Glutamatergic neuron (in vitro differentiated cells): ENCODE results near the gene CCDC188. TPM values are rescaled to one million over a fixed set of nuclear protein-coding genes. Genes with fewer than 3 reads are reported as not detected.

Experiments
- DNase-seq: peaks from one replicate; pipeline ENCODE4 v3.0.0; 2022
- H3K27ac Mint-ChIP-seq: one replicate; pipeline ENCODE4 v1.8.0; 2020; ENCODE audit warnings: mild to moderate bottlenecking, mixed read lengths, inconsistent platforms; ENCODE audit not compliant: unreplicated experiment
- H3K27me3 Mint-ChIP-seq: one replicate; pipeline ENCODE4 v1.8.0; 2020; ENCODE audit warnings: mild to moderate bottlenecking, moderate library complexity, mixed read lengths, inconsistent platforms; ENCODE audit not compliant: unreplicated experiment
- H3K36me3 Mint-ChIP-seq: one replicate; pipeline ENCODE4 v1.8.0; 2020; ENCODE audit warnings: mild to moderate bottlenecking, mixed read lengths, inconsistent platforms; ENCODE audit not compliant: unreplicated experiment
- H3K4me1 Mint-ChIP-seq: one replicate; pipeline ENCODE4 v1.8.0; 2020; ENCODE audit warnings: mild to moderate bottlenecking, low read depth, mixed read lengths, inconsistent platforms; ENCODE audit not compliant: unreplicated experiment
- H3K4me3 Mint-ChIP-seq: one replicate; pipeline ENCODE4 v1.8.0; 2020; ENCODE audit warnings: mild to moderate bottlenecking, mixed read lengths, inconsistent platforms; ENCODE audit not compliant: unreplicated experiment
- H3K9me3 Mint-ChIP-seq: one replicate; pipeline ENCODE4 v1.8.0; 2020; ENCODE audit warnings: mild to moderate bottlenecking, moderate library complexity, mixed read lengths, inconsistent platforms; ENCODE audit not compliant: unreplicated experiment
- total RNA-seq: library from RNA; stranded (reverse); fragmentation: NEBNext Ultra II Directional; extraction: Animal tissue kit (Norgen Biotek cat#: 25700); gene quantifications from one replicate; pipeline ENCODE4 v1.2.1, GENCODE V29; 2021; ENCODE audit not compliant: unreplicated experiment
- TF ChIP-seq, protein P1 (sequence below): fragments of 200-600 bp; sonication (generic); IDR thresholded peaks from one replicate; pipeline ENCODE4 v1.5.0; 2021; ENCODE audit not compliant: partially characterized antibody, unreplicated experiment

Gene CCDC188
- total RNA-seq, 1 donor from 2014 or later = 0.54 TPM

DNA sequence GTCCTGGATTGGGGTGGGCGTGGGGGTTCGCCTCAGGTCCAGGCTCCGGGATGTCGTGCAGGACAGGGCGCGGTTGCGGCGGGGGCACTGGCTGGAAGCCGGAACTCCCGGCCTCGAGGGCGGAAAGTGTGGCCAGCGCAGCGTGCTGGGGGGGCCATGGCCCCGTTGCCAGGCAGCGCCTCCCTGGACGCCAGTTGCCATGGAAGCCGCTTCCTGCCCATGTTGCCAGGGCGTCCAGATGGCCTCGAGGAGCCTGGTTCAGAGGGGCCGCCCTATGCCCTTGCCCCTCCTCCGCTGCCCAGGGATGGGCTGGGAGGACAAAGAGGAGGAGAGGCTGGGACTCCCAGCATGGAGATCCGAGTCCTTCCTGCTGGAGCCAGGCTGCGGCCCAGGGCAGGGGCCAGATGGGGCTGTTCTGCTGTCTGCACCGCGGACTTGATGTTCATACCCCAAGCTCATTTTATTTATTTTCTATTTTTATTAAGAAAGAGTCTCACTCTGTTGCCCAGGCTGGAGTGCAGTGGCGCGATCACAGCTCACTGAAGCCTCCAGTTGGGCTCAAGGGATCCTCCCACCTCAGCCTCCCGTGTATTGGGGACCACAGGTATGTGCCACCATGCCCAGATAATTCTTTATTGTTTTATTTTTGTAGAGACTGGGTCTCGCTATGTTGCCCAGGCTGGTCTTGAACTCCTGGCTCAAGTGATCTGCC lies 4.6 kb upstream of the CCDC188 start:
- H3K27ac Mint-ChIP-seq = no peak overlapping the region
- no peak overlapping the region for H3K4me3 Mint-ChIP-seq
- H3K27me3 Mint-ChIP-seq = peaks cover 5% of the 10 kb centered on the region
- TF ChIP-seq, protein P1, sequence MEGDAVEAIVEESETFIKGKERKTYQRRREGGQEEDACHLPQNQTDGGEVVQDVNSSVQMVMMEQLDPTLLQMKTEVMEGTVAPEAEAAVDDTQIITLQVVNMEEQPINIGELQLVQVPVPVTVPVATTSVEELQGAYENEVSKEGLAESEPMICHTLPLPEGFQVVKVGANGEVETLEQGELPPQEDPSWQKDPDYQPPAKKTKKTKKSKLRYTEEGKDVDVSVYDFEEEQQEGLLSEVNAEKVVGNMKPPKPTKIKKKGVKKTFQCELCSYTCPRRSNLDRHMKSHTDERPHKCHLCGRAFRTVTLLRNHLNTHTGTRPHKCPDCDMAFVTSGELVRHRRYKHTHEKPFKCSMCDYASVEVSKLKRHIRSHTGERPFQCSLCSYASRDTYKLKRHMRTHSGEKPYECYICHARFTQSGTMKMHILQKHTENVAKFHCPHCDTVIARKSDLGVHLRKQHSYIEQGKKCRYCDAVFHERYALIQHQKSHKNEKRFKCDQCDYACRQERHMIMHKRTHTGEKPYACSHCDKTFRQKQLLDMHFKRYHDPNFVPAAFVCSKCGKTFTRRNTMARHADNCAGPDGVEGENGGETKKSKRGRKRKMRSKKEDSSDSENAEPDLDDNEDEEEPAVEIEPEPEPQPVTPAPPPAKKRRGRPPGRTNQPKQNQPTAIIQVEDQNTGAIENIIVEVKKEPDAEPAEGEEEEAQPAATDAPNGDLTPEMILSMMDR = no peak
- H3K4me1 Mint-ChIP-seq = peaks cover 11% of the 10 kb centered on the region
- H3K9me3 Mint-ChIP-seq = peaks cover 8% of the 10 kb centered on the region
- H3K36me3 Mint-ChIP-seq = no peaks in the 10 kb centered on the region
- DNase-seq = peak; percentile 54

DNA sequence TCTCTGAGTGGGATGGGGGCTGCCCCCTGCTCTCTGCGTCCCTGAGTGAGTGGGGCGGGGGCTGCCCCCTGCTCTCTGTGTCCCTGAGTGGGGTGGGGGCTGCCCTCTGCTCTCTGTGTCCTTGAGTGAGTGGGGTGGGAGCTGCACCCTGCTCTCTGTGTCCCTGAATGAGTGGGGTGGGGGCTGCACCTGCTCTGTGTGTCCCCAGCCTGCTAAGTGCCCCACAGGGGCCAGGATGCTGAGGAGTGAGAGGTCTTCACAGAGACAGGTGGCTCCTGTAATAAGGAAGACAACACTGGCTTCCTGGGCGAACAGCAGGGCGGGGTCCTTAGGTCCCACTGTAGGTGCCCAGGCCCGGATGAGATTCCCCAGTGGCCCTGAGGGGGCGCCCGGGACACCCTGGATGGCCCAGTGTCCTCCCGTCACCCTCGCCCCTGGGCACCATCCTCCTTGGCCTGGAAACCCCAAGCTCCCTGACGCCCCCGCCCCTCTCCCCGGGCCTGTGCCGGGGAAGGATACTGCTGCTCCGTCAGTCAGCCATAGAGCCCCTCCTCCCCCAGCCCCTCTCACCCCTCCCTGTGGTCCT lies 3.8 kb upstream of the CCDC188 start:
- DNase-seq = no peak
- Mint-ChIP-seq H3K27me3 (peaks cover 5% of the 10 kb centered on the region), H3K36me3 (no peaks in the 10 kb centered on the region), H3K27ac (no peak overlapping the region), H3K4me1 (peaks cover 10% of the 10 kb centered on the region), H3K4me3 (no peak overlapping the region), H3K9me3 (peaks cover 6% of the 10 kb centered on the region)
- TF ChIP-seq, protein P1 = no peak

DNA sequence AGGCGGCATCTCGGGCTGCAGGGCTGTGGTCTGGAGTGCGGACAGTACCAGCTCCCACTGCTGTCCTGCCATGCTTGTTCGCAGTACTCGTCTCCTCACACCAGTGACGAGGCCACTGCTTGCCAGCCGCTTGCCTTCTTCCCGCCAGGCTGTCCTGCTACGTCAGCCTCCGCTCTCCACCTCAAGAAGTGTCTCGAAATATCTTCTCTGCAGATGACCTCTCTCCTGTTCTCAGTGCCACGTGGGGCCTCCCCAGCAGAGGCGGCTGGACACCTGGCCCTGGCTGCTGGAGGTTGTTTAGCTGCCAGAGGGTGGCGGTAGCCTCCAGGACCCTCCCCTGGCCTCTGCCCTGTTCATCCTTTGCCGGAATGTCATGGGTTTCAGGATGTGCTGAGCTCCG lies 3.1 kb upstream of the CCDC188 start:
- H3K4me3 Mint-ChIP-seq = no peak overlapping the region
- TF ChIP-seq, protein P1 = no peak
- DNase-seq = no peak
- H3K9me3 Mint-ChIP-seq = peaks cover 2% of the 10 kb centered on the region
- peaks cover 8% of the 10 kb centered on the region for H3K4me1 Mint-ChIP-seq
- H3K27ac Mint-ChIP-seq = no peak overlapping the region
- H3K36me3 Mint-ChIP-seq = no peaks in the 10 kb centered on the region
- peaks cover 3% of the 10 kb centered on the region for H3K27me3 Mint-ChIP-seq

DNA sequence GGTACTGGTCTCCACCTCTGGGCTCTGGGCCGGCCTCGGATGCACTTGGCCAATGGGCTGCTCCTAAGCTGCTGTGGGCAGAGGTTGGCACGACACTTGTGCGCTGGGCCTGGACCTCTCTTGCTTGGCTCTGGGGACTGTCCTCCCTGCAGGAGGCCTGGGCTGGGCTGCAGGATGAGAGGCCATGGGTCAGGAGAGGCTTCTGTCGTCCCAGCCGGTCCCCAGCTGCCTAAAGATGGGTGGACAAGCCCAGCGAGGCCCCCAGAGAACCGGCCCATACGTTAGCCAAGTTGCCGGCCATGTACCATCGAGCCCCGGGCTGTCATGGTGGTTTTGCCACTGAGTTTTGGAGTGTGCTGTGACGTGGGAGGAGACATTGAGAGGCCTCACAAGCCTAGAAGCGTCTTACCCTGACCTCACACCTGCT lies 1.6 kb upstream of the CCDC188 start:
- peaks cover 6% of the 10 kb centered on the region for H3K4me1 Mint-ChIP-seq
- no peak for DNase-seq
- no peaks in the 10 kb centered on the region for H3K9me3 Mint-ChIP-seq
- H3K36me3 Mint-ChIP-seq = no peaks in the 10 kb centered on the region
- no peak overlapping the region for H3K4me3 Mint-ChIP-seq
- H3K27me3 Mint-ChIP-seq = peaks cover 2% of the 10 kb centered on the region
- TF ChIP-seq, protein P1 = no peak
- H3K27ac Mint-ChIP-seq = no peak overlapping the region

DNA sequence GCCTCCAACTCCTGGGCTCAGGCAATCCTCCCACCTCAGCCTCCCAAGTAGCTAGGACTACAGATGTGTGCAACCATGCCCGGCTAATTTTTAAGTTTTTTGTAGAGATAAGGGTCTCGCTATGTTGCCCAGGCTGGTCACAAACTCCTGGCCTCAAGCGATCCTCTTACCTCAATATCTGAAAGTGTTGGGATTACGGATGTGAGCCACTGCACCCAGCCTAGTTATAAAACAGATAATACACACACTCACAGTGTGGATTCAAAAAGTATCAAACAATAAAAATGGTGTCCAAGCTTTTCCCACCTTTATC lies 377 bp upstream of the CCDC188 start:
- Mint-ChIP-seq H3K36me3 (no peaks in the 10 kb centered on the region), H3K9me3 (no peaks in the 10 kb centered on the region), H3K27ac (no peak overlapping the region), H3K4me3 (no peak overlapping the region), H3K27me3 (no peaks in the 10 kb centered on the region), H3K4me1 (peaks cover 9% of the 10 kb centered on the region)
- no peak for DNase-seq
- TF ChIP-seq, protein P1 = no peak
